SKM-1 treated with dmso at 0.1 percent for 144 hours (cell line): ENCODE results near the gene UPF2.
"Not testable (repeated sequence)": the region's sequence is repeated elsewhere in the genome, so short reads cannot be mapped to it uniquely, and the experiment has no call there.

Experiments
- DNase-seq: peaks from one replicate; lab custom pipeline; 2025; ENCODE audit not compliant: unreplicated experiment; lab: John Stamatoyannopoulos, UW

UPF2 gene

GRCh38 chr10:12045596-12045995 is 3.0 kb upstream of the UPF2 start:
- no peak for DNase-seq

- no peak for DNase-seq
Observed at GRCh38 chr10:12042409-12042796, 206 bp downstream of the UPF2 start.

- DNase-seq = no peak
Observed at GRCh38 chr10:12041766-12042408, 722 bp downstream of the UPF2 start.

- DNase-seq = no peak
Observed at GRCh38 chr10:12036073-12036655, 6.4 kb downstream of the UPF2 start.

GRCh38 chr10:12031404-12031803 is 11.2 kb downstream of the UPF2 start:
- no peak for DNase-seq

GRCh38 chr10:12027539-12027938 is 15.1 kb downstream of the UPF2 start:
- DNase-seq = no peak

GRCh38 chr10:12025591-12025990 is 17.0 kb downstream of the UPF2 start:
- DNase-seq = no peak

GRCh38 chr10:12022580-12023257 is 19.9 kb downstream of the UPF2 start:
- no peak for DNase-seq

- DNase-seq = no peak
Observed at GRCh38 chr10:12020574-12020973, 22.0 kb downstream of the UPF2 start.

- no peak for DNase-seq
Observed at GRCh38 chr10:12019283-12019971, 23.2 kb downstream of the UPF2 start.

- DNase-seq = no peak
Observed at GRCh38 chr10:12018438-12019282, 23.9 kb downstream of the UPF2 start.

- no peak for DNase-seq
Observed at GRCh38 chr10:12013926-12014325, 28.7 kb downstream of the UPF2 start.

- DNase-seq = not testable (repeated sequence)
Observed at GRCh38 chr10:12013391-12013790, 29.2 kb downstream of the UPF2 start.

GRCh38 chr10:12010353-12010752 is 32.3 kb downstream of the UPF2 start:
- no peak for DNase-seq

- DNase-seq = not testable (repeated sequence)
Observed at GRCh38 chr10:12008842-12009241, 33.8 kb downstream of the UPF2 start.

GRCh38 chr10:12006671-12007070 is 35.9 kb downstream of the UPF2 start:
- no peak for DNase-seq

GRCh38 chr10:11993834-11994468 is 48.7 kb downstream of the UPF2 start:
- no peak for DNase-seq

GRCh38 chr10:11988924-11989323 is 53.7 kb downstream of the UPF2 start:
- no peak for DNase-seq

- peak; percentile 20 for DNase-seq
Observed at GRCh38 chr10:11986593-11987216, 55.9 kb downstream of the UPF2 start.

GRCh38 chr10:11982253-11982652 is 60.4 kb downstream of the UPF2 start:
- no peak for DNase-seq
